ENCODE measurements around the gene ACCS. TPM values are rescaled to one million over a fixed set of nuclear protein-coding genes. Genes with fewer than 3 reads are reported as not detected.

Gene ACCS
- total RNA-seq, 4 donors from 2014 or later: 4.5 to 26.3 (median 17.3) TPM

DNA sequence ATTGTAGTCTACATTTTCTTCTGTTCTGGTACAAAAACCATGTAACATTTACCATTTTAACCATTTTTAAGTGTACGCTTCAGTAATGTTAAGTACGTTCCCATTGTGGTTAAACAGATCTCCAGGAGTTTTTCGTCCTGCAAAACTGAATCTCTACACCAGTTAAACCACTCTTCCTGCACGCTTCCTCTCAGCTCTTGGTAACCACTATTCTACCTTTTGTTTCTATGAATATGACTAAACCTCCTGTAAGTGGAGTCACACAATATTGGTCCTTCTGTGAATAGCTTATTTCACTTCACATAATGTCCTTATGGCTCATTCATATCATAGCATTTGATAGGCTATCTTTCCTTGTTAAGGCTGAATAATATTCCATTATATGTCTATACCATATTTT is 22.3 kb downstream of the ACCS start:
- Histone ChIP-seq H3K4me1 (no peaks in the 10 kb centered on the region), H3K27me3 (no peaks in the 10 kb centered on the region), H3K9me3 (no peaks in the 10 kb centered on the region), H3K4me3 (no peak overlapping the region), H3K36me3 (peaks cover 0 to 17% of the 10 kb centered on the region in 2 donors), H3K27ac (no peak overlapping the region)
- ATAC-seq: no peak
- WGBS, 2 donors (ENCODE audit: low coverage in 1 of 2): 87 to 97% methylated on average over 4 of the region's 4 CpGs
- TF ChIP-seq POLR2A (IDR thresholded peaks at IDR 0.05): no peak
- TF ChIP-seq, protein P1, sequence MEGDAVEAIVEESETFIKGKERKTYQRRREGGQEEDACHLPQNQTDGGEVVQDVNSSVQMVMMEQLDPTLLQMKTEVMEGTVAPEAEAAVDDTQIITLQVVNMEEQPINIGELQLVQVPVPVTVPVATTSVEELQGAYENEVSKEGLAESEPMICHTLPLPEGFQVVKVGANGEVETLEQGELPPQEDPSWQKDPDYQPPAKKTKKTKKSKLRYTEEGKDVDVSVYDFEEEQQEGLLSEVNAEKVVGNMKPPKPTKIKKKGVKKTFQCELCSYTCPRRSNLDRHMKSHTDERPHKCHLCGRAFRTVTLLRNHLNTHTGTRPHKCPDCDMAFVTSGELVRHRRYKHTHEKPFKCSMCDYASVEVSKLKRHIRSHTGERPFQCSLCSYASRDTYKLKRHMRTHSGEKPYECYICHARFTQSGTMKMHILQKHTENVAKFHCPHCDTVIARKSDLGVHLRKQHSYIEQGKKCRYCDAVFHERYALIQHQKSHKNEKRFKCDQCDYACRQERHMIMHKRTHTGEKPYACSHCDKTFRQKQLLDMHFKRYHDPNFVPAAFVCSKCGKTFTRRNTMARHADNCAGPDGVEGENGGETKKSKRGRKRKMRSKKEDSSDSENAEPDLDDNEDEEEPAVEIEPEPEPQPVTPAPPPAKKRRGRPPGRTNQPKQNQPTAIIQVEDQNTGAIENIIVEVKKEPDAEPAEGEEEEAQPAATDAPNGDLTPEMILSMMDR (IDR thresholded peaks at IDR 0.05): no peak

GRCh38 chr11:44088871-44089270 is 22.8 kb downstream of the ACCS start:
- WGBS, 2 donors (ENCODE audit: low coverage in 1 of 2): 92 to 94% methylated on average over 3 to 4 of the region's 4 CpGs

GRCh38 chr11:44090539-44090938 is 24.5 kb downstream of the ACCS start:
- H3K4me1 ChIP-seq: peaks cover 0 to 14% (median 3%) of the 10 kb centered on the region in 3 donors
- H3K27ac ChIP-seq: no peak overlapping the region
- no peaks in the 10 kb centered on the region for H3K27me3 ChIP-seq
- H3K4me3 ChIP-seq: no peak overlapping the region
- no peaks in the 10 kb centered on the region for H3K9me3 ChIP-seq
- ATAC-seq: no peak
- TF ChIP-seq EP300 (IDR thresholded peaks at IDR 0.05) (no peak), POLR2A (IDR thresholded peaks at IDR 0.05) (no peak), POLR2AphosphoS5 (IDR thresholded peaks at IDR 0.05) (no peak)
- TF ChIP-seq, protein P1 (IDR thresholded peaks at IDR 0.05): no peak
- H3K36me3 ChIP-seq: peaks cover 0 to 5% of the 10 kb centered on the region in 2 donors
- WGBS, 2 donors (ENCODE audit: low coverage in 1 of 2): 67 to 100% methylated on average over 1 of the region's 1 CpG

More at GRCh38 chr11:44088871-44089270, 22.8 kb downstream of the ACCS start:
- no peaks in the 10 kb centered on the region for H3K4me1 ChIP-seq
- no peak for TF ChIP-seq POLR2A (IDR thresholded peaks at IDR 0.05)
- TF ChIP-seq POLR2AphosphoS5 (IDR thresholded peaks at IDR 0.05): no peak
- TF ChIP-seq, protein P1 (IDR thresholded peaks at IDR 0.05): no peak
- TF ChIP-seq EP300 (IDR thresholded peaks at IDR 0.05): no peak
- peaks cover 0 to 12% of the 10 kb centered on the region in 2 donors for H3K36me3 ChIP-seq
- ATAC-seq: no peak
- H3K27ac ChIP-seq: no peak overlapping the region
- no peak overlapping the region for H3K4me3 ChIP-seq
- H3K27me3 ChIP-seq: no peaks in the 10 kb centered on the region
- H3K9me3 ChIP-seq: no peaks in the 10 kb centered on the region

DNA sequence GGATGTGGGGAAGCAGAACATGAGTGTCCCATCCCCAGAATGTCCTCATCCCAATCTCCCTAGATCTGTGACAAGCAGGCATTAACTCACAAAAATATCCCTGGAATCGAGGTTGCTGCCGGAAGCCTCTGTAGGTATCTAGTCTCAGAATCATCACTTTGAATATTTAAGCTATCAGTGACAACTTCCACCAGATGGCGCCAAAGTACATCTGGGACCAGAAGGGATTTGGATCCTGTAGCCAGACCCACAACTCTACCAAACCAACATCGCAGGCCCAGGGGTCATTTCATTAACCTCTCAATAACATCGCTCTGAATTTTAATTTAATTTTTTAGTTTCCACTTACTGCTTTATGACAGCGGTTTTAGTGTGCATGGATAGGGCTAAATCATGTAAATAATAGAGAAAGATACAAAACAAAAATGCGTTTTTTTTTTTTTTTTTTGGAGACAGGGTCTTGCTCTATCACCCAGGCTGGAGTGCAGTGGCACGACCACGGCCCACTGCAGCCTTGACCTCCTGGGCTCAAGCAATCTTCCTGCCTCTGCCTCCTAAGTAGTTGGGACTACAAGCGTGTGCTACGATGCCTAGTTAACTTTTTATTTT is 28.3 kb downstream of the ACCS start:
- Histone ChIP-seq H3K4me1 (peaks cover 0 to 33% (median 7%) of the 10 kb centered on the region in 3 donors), H3K27me3 (no peaks in the 10 kb centered on the region), H3K27ac (no peak overlapping the region), H3K36me3 (no peaks in the 10 kb centered on the region), H3K9me3 (no peaks in the 10 kb centered on the region), H3K4me3 (no peak overlapping the region)
- WGBS, 2 donors (ENCODE audit: low coverage in 1 of 2): 0 to 17% methylated on average over 5 to 9 of the region's 11 CpGs
- ATAC-seq: peak; percentile 52
- TF ChIP-seq, protein P1 (IDR thresholded peaks at IDR 0.05): peak; percentile 67 to 87 (median 72)
- no peak for TF ChIP-seq POLR2A (IDR thresholded peaks at IDR 0.05)
